Cardiac fibroblast (primary cell): ENCODE measurements around the gene PALLD.

ENCODE experiments used
- DNase-seq, 2 donors: peaks; one replicate each; pipeline versions ENCODE4 v3.0.0 to v3.0.0-alpha.2; 2010; ENCODE audit warnings: low read depth in 2 of 2
- H3K4me3 ChIP-seq, 2 donors: replicated peaks in 1 of 2; 1 replicate in 1 of 2; 2 replicates in 1 of 2; pipeline ENCODE4 v1.5.1; 2011; ENCODE audit warnings: low read depth in 2 of 2, low read length in 2 of 2, mild to moderate bottlenecking in 2 of 2, moderate library complexity in 1 of 2
- TF ChIP-seq, protein P1 (sequence below): IDR thresholded peaks from one replicate; pipeline ENCODE4 v1.5.1; 2011; ENCODE audit warnings: low read depth, mild to moderate bottlenecking, low read length, inconsistent platforms

Gene PALLD

DNA sequence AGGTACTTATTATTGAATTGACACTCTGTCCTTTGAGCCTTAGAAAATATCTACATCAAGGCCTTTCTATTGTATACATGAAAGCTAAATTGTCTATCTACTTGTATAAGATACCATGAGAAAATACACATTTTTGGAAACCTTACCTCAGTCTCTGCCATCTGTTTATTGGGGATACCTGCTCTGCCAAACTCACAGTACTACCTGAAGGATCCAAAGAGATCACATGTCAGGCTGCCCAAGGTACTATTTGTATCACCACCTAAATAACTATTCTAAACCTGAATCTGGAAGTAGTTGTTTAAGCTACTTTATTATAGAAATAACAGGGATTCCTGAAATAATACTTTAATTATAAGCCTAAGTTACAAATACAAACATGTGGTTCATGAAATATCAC, 126.2 kb downstream of the PALLD start:
- DNase-seq = no peak
- no peak overlapping the region for H3K4me3 ChIP-seq
- TF ChIP-seq, protein P1, sequence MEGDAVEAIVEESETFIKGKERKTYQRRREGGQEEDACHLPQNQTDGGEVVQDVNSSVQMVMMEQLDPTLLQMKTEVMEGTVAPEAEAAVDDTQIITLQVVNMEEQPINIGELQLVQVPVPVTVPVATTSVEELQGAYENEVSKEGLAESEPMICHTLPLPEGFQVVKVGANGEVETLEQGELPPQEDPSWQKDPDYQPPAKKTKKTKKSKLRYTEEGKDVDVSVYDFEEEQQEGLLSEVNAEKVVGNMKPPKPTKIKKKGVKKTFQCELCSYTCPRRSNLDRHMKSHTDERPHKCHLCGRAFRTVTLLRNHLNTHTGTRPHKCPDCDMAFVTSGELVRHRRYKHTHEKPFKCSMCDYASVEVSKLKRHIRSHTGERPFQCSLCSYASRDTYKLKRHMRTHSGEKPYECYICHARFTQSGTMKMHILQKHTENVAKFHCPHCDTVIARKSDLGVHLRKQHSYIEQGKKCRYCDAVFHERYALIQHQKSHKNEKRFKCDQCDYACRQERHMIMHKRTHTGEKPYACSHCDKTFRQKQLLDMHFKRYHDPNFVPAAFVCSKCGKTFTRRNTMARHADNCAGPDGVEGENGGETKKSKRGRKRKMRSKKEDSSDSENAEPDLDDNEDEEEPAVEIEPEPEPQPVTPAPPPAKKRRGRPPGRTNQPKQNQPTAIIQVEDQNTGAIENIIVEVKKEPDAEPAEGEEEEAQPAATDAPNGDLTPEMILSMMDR = no peak

DNA sequence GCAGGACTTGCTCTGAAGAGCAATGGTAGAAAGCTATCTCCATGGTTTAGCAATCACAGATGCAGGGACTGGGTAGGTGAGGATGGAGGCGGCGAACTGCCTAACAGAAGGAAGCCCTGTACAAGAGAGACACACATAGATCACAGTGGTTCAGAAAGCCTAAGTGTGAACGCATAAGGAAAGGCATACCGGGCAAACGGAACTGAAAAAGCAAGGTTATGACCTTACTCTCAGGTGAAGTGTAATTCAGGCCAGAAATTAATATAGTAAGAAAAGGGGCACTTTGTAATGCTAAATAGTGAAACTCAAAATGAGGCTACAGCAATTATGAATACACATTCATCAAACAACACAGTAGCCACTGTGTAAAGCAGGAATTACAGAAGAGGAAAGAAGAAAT, 126.6 kb downstream of the PALLD start:
- no peak overlapping the region for H3K4me3 ChIP-seq
- no peak for DNase-seq
- TF ChIP-seq, protein P1 = no peak

DNA sequence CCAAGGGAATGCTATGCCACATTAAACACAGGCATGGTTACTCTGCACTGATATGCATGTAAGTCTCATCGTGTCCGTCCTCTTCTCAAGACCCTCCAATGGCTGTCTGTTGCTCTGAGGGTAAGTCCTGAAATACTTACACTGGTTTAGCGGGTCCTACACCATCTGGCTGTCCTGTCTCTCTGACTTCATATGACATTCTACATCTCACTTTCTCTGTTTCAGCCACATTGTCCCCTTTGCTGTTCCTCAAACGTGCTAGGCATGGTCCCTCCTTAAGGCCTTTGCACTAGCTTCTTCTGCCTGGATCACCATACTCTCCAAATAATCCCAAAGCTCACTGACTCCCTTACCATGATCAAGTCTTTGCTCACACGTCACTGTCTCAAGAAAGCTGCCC, 131.4 kb downstream of the PALLD start:
- DNase-seq = no peak
- H3K4me3 ChIP-seq = no peak overlapping the region
- TF ChIP-seq, protein P1 = no peak

DNA sequence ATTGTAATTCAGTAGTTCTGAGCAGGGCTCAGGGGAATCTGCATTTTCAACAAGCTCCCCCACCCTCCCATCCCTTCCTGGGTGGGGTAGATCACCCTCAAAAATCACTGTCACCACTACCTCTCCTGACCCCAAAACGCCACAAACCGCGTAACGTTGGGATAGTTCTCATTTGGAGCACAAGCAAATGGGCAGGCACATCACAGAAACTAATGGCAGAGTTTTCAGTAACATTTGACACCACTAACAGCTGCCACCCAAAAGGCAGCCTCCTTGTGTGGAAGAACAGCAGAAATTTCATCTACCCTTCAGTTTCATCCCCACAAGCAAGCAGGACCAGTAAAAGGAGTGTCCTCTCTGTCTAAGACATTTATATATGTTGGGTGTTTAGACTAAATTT, 132.7 kb downstream of the PALLD start:
- TF ChIP-seq, protein P1 = no peak
- no peak overlapping the region for H3K4me3 ChIP-seq
- no peak for DNase-seq

DNA sequence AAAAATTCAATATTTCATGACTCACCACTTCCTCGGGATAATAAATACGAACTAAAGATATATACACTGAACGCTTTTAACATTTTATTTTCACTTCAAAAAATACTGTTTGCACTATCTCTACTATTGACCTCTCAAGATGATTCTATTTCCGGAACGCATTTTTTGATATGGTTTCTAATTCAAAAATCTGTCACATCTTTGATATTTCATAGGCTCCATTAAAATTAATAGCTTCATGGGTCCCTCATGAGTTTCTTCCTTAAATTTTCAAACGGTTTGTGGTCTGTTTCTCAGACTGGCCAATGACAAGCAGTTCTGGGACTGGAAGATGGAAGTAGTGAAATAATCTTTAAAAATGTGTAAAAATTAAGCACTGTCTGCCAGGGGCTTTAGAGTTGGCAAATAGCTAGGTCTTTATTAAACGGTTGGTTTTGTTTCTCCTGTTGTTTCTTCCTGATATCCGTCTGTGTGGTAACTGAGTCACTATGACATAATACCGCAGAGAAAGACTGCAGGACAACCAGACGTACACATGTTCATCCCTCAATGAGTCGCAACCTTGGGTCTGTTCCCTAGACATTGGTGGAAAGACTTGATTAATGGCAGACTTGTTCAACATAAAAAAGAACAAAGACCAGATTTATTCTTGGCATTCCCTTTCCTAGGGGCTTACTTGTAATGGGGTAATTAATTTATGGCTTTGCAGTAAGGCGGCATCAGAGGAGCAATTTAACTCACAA, 133.8 kb downstream of the PALLD start:
- DNase-seq = peak in 1 of 2 donors; percentile 93
- TF ChIP-seq, protein P1 = no peak
- H3K4me3 ChIP-seq = peak overlapping the region in 1 of 2 donors; percentile 58

DNA sequence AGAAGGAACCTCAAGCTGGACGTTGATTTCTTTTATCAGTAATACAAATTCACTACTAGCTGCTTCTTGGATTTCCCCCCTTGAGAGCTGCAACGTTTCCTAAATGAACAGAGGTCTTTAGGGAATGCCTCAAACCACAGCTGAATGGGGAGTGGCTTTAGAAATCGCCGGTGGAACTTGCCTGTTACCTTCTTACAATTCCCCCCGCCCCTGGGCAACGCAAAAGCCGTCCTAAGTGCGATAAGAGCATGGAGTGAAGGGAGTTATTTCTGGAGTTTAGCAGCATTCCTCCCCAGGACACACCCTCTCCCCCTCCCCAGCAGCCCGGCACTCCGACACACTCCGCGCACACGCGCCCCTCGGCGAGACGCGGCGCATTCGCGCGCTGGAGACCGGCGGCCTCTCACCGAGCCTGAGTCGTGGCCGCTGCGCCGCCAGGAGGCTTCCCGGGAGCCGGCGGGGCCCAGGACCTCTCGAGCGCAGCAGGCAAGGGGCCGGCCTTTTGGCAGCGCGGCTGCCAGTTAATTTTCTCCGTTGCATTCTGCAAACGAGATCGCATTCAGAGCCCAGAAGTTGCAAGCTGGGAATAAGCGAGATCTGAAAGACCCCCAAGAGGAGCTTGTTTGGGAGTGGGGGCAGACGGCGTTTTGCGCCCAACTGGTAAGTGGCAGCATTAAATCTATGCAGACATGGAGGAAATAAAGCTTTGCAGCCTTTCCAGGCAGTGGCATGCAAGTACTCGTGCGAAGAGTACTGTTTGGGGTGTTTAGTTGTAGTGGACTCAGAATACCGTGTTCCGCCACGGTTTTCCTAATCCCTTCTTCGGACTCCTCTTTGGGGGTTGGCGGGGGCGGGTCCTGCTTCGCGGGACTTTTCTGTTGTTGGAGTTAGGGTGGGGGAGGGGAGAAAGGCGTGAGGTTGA, 134.7 kb downstream of the PALLD start:
- TF ChIP-seq, protein P1 = peak; percentile 27
- DNase-seq = peak; percentile 70 to 79
- H3K4me3 ChIP-seq = peak overlapping the region; percentile 58 to 61
